Stimulated activated CD4-positive, alpha-beta T cell treated with anti-CD3 and anti-CD28 coated beads, Interleukin-4, amount 100 ng/mL, for 48 hours (primary cell): Measurements from ENCODE around the gene ERC2.
"Not testable (repeated sequence)": the region's sequence is repeated elsewhere in the genome, so short reads cannot be mapped to it uniquely, and the experiment has no call there.

ENCODE experiments used
- DNase-seq, 2 donors: peaks; one replicate each; pipeline ENCODE4 v3.0.0-alpha.2; 2020; ENCODE audit warnings: low read depth in 2 of 2

The ERC2 gene

GRCh38 chr3:56122911-56123310 lies 345.4 kb downstream of the ERC2 start:
- DNase-seq = no peak

GRCh38 chr3:56121716-56122115 lies 346.6 kb downstream of the ERC2 start:
- DNase-seq = no peak

- DNase-seq = no peak
Observed at GRCh38 chr3:56119575-56120349, 348.5 kb downstream of the ERC2 start.

- DNase-seq = no peak
Observed at GRCh38 chr3:56118968-56119367, 349.3 kb downstream of the ERC2 start.

GRCh38 chr3:56115698-56116097 lies 352.6 kb downstream of the ERC2 start:
- DNase-seq = no peak

GRCh38 chr3:56115199-56115598 lies 353.1 kb downstream of the ERC2 start:
- no peak for DNase-seq

- no peak for DNase-seq
Observed at GRCh38 chr3:56113908-56114307, 354.4 kb downstream of the ERC2 start.

GRCh38 chr3:56113231-56113630 lies 355.0 kb downstream of the ERC2 start:
- no peak for DNase-seq

- no peak for DNase-seq
Observed at GRCh38 chr3:56111606-56112304, 356.5 kb downstream of the ERC2 start.

- DNase-seq = no peak
Observed at GRCh38 chr3:56110886-56111285, 357.4 kb downstream of the ERC2 start.

- no peak for DNase-seq
Observed at GRCh38 chr3:56107157-56107556, 361.1 kb downstream of the ERC2 start.

GRCh38 chr3:56102032-56102431 lies 366.2 kb downstream of the ERC2 start:
- no peak for DNase-seq

- DNase-seq = no peak
Observed at GRCh38 chr3:56101576-56101975, 366.7 kb downstream of the ERC2 start.

- DNase-seq = no peak
Observed at GRCh38 chr3:56096999-56097398, 371.3 kb downstream of the ERC2 start.

- DNase-seq = no peak
Observed at GRCh38 chr3:56094170-56094569, 374.1 kb downstream of the ERC2 start.

- DNase-seq = no peak
Observed at GRCh38 chr3:56089739-56090138, 378.5 kb downstream of the ERC2 start.

GRCh38 chr3:56087451-56088053 lies 380.7 kb downstream of the ERC2 start:
- DNase-seq = no peak

GRCh38 chr3:56086355-56086754 lies 381.9 kb downstream of the ERC2 start:
- no peak for DNase-seq

- no peak for DNase-seq
Observed at GRCh38 chr3:56081246-56081645, 387.0 kb downstream of the ERC2 start.

GRCh38 chr3:56076746-56077145 lies 391.5 kb downstream of the ERC2 start:
- DNase-seq = no peak

- no peak for DNase-seq
Observed at GRCh38 chr3:56075089-56075488, 393.2 kb downstream of the ERC2 start.

- DNase-seq = no peak
Observed at GRCh38 chr3:56069766-56070165, 398.5 kb downstream of the ERC2 start.

GRCh38 chr3:56066405-56066804 lies 401.9 kb downstream of the ERC2 start:
- not testable (repeated sequence) for DNase-seq
